ENCODE measurements around the gene KAT14.
"Not testable (repeated sequence)": the region's sequence is repeated elsewhere in the genome, so short reads cannot be mapped to it uniquely, and the experiment has no call there.

KAT14 gene

GRCh38 chr20:18165553-18165952, 27.9 kb downstream of the KAT14 start:
- no peak for DNase-seq

- DNase-seq = no peak
Observed at GRCh38 chr20:18166241-18166881, 28.7 kb downstream of the KAT14 start.

DNA sequence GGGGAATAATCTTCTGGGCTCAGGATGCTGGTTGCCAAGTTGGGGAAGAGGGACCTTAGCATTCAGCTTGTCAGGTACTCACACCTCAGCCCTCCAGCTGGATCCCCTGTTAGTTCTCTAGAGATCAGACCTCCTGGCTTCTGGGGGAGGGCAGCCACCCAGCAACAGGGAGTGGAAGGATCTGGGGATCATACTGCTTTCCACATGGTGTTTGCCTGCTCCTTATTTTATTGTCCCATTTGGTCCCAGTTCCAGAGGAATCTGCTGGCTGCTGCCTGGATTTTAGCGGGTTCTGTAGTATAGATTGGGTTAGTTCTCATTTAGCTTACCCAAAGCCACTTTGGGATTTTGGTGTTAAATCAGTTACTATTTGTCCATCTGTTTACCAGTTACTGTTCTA, 29.3 kb downstream of the KAT14 start:
- DNase-seq = no peak

GRCh38 chr20:18172379-18172778, 34.7 kb downstream of the KAT14 start:
- DNase-seq = no peak

GRCh38 chr20:18174906-18175683, 37.4 kb downstream of the KAT14 start:
- no peak for DNase-seq

DNA sequence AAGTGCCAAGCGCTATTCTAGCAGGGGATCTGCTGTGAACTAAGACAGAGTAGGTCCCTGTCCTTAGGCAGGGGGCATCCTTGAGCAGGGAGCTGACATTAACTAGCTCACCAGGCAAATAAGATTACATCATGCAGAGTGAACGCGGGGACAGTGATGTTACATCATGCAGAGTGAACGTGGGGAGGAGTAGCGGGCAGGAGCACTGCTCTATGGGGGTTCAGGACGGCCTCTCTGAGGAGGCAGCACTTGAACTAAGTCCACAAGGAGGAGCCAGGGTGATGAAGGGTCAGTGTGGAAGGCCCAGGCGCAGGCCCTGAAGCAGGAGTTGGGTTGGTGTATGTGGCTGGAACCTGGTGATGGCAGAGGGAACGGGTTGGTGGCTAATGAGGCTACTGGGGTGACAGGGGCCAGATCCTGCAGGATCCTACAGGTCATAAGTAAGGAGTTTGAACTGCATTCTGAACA, 38.7 kb downstream of the KAT14 start:
- no peak for DNase-seq

DNA sequence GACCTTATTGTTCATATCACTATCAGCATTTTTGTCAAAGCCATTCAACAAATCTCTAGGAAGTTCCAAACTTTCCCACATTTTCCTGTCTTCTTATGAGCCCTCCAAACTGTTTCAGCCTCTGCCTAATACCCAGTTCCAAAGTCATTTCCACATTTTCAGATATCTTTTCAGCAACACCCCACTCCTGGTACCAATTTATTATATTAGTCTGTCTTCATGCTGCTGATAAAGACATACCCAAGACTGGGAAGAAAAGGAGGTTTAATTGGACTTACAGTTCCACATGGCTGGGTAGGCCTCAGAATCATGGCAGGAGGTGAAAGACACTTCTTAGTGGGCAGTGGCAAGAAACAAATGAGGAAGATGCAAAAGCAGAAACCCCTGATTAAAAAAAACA, 42.7 kb downstream of the KAT14 start:
- DNase-seq = not testable (repeated sequence)

DNA sequence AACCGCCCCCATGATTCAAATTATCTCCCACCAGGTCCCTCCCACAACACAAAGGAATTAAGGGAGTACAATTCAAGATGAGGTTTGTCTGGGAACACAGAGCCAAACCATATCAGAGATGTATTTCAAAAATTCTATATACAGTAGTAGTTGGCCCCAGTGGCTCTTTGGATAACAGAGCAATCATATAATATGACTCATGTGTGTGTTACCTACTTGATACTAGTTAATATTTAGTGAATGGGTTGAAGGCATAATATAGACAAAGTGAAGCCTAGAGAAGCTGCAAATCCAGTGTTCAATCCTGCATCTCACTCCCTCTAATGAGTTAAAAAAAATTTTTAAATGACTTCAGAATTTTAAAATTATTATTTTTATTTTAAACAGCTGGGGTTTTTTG, 43.2 kb downstream of the KAT14 start:
- DNase-seq = no peak

GRCh38 chr20:18187020-18187419, 49.4 kb downstream of the KAT14 start:
- no peak for DNase-seq

DNA sequence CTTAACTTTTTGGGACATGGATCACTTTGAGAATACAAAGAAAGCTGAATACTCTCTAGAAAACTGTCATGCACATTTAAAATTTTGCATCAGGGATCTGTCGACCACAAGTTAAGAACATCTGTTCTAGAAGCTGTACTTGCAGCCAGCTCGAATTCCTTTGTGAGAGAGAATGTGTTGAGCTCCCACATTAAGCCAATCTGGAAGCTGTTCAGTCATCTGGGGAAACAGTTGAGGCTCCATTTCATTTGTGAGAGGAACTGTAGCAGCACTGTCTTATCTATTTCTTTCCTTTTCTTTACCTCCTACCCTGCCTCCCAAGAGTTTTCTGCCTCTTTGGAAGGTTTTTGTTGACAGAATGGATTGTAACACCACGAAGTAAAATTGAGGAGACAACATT, 50.8 kb downstream of the KAT14 start:
- no peak for DNase-seq

- no peak for DNase-seq
Observed at GRCh38 chr20:18190338-18191233, 52.9 kb downstream of the KAT14 start.

- no peak for DNase-seq
Observed at GRCh38 chr20:18191306-18191705, 53.6 kb downstream of the KAT14 start.

DNA sequence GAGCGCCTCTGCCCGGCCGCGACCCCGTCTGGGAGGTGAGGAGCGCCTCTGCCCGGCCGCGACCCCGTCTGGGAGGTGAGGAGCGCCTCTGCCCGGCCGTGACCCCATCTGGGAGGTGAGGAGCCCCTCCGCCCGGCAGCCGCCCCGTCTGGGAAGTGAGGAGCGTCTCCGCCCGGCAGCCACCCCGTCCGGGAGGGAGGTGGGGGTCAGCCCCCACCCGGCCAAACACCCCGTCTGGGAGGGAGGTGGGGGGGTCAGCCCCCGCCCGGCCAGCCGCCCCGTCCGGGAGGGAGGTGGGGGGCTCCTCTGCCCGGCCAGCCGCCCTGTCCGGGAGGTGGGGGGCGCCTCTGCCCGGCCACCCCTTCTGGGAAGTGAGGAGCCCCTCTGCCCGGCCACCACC, 56.8 kb downstream of the KAT14 start:
- DNase-seq = not testable (repeated sequence)

DNA sequence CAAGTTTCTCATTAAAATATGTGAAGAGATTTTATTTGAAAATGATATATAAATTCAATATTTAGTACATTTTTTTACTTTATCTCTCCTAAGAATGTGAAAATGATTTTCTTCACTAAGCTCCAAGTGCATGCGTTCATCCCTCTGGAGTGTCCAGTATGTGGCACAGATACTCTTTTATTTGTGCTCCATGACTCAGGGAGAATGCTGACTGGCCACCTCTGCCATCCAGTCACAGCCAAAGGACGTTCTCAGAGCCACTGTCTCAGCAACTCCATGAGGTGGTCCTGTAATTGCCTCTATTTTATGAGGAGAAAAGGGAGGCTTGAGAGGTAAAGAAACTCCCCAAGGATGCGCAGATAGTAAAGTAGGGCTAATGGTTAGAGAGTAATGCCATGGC, 58.3 kb downstream of the KAT14 start:
- no peak for DNase-seq

GRCh38 chr20:18197382-18198070, 59.9 kb downstream of the KAT14 start:
- DNase-seq = no peak

- DNase-seq = no peak
Observed at GRCh38 chr20:18202966-18203365, 65.3 kb downstream of the KAT14 start.

DNA sequence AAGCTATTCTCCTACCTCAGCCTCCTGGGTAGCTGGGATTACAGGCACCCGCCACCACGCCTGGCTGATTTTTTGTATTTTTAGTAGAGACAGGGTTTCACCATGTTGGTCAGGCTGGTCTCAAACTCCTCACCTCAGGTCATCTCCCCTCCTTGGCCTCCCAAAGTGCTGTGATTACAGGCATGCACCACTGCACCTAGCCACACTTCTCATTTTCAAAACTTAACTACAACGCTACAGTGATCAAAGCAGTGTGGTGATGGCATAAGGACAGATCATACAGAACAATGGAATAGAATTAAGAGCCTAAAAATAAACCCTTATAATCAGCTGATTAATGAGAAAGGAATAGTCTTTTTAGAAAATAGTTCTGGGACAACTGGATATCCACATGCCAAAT, 66.0 kb downstream of the KAT14 start:
- not testable (repeated sequence) for DNase-seq

DNA sequence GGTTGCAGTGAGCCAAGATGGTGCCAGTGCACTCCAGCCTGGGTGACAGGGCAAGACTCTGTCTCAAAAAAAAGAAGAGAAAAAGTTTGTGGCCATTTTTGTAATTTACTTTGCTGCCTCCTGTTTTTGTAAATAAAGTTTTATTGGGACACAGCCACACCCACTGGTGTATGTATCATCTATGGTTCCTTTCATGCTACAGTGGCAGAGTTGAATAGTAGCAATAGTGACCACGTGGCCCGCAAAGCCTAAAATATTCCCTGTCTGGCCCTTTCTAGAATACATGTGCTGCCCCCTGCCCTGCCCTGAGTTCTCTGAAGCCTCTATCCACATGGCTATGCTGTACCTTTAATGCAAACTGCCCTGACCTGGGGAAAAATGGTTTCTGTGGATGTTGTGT, 75.3 kb downstream of the KAT14 start:
- DNase-seq = no peak

GRCh38 chr20:18215566-18215965, 77.9 kb downstream of the KAT14 start:
- no peak for DNase-seq

GRCh38 chr20:18218280-18218679, 80.6 kb downstream of the KAT14 start:
- DNase-seq = no peak

DNA sequence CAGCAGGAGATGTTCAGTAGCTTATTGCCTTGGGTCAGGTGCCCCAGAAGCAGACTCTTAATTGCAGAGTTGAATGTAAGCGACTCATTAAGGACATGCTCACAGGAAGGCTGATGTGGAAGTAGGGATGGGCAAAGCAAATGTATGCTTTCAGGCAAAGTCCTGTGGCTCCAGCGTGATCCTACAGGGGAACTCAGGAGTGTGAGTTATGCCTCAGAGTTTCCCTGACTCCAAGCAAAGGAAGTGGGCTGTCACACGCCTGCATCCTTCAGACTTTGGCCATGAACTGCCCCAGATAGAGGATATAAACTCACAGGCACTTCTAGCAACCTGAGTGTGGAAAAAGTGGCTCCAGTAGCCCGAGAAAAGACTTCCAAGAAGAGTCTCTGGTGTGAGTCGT, 85.7 kb downstream of the KAT14 start:
- no peak for DNase-seq

DNA sequence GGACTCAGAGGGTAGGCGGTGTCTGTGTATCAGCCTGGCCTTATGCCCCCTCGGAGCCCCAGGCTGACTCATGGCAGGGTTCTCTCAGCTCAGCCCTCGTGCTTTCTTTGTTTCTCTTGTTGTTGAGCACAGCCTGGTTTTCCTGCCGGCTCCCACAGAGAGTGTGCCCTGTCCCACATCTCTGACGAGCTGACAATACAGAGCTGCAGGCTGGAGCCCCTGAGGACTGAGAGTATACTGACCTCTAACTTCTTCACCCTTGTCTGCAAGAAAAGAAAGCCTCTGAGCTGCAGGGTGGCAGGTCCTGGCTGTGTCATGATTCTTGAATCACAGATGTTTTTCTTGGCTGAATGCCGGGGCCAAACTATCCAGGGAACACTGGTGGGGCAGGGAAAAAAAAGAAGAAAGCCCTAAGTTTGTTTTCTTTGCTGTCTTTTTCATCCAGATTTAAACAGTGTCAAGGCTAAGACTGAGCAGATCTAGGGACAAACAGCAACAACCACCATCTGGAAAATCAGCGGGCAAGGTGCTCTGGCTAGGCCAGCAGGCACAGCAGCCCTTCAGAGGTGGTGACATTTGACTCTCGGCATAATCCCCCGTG, 87.4 kb downstream of the KAT14 start:
- no peak for DNase-seq

GRCh38 chr20:18225632-18226031, 88.0 kb downstream of the KAT14 start:
- no peak for DNase-seq

Measured in NCI-H1436 treated with DMSO at 0.1 percent for 48 hours (cell line).